ENCODE measurements around the gene FER1L5. TPM values are rescaled to one million over a fixed set of nuclear protein-coding genes. Genes with fewer than 3 reads are reported as not detected.

FER1L5 gene
- total RNA-seq, 1 experiment from 2014 or later: 1.2 TPM

DNA sequence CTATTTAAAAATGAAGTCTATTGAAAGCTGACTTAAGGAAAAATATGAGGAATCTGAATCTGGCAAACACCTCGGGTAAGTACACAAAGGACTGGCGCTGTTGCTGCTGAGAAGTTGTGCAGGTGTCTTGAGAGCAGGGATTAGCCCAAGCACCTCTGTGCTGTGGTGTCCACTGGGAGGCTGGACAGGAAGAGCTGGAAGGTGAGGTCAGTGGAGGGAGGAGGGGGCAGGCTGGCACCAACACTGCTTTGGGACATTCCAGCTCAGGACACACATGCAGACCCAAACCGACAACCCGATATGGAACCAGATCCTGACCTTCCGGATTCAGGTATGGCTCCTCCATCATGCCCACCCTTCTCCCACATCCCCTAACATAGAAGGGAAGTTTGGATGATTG, 20.6 kb downstream of the FER1L5 start:
- Histone ChIP-seq H2BK120ac (ENCODE audit: low read depth, low read length, poor library complexity, severe bottlenecking) (no peak overlapping the region), H3T11ph (ENCODE audit: low read length) (no peak overlapping the region)
- no CpG with 5 or more reads among the region's 5 CpGs for WGBS (ENCODE audit: extremely low coverage, insufficient read length, low lambda C conversion rate)

More for the DNA sequence above, 20.6 kb downstream of the FER1L5 start:
- H3K23ac ChIP-seq (ENCODE audit: insufficient read length, low read depth, low read length): no peak overlapping the region
- H3K4ac ChIP-seq (ENCODE audit: low read depth, low read length): no peak overlapping the region
- Mint-ChIP-seq H3K27ac (peak overlapping the region in 2 of 3 experiments; percentile 37 to 86; a peak in 2 of 7 replicates), H3K27me3 (ENCODE audit: low read depth) (no peaks in the 10 kb centered on the region; the same call in 1 of the 2 replicates), H3K36me3 (ENCODE audit: insufficient read depth in 1 of 3, low read depth in 3 of 3) (peaks cover 0 to 2% (median 1%) of the 10 kb centered on the region in 3 experiments; a peak in 2 of 7 replicates), H3K4me3 (peak overlapping the region in 1 of 2 experiments; percentile 42; a peak in 1 of 5 replicates), H3K9me3 (peaks cover 4 to 15% of the 10 kb centered on the region in 2 experiments; a peak in 4 of 5 replicates), H3K4me1 (no peaks in the 10 kb centered on the region)
- no peak overlapping the region for H3K14ac ChIP-seq (ENCODE audit: insufficient read depth, low read length)
- H3K27me3 ChIP-seq (ENCODE audit: insufficient read depth, low read length): no peaks in the 10 kb centered on the region
- no peak overlapping the region for H2AFZ ChIP-seq (ENCODE audit: low read length)
- no peak overlapping the region for H4K91ac ChIP-seq (ENCODE audit: insufficient read length, low read depth, low read length)
- no peak overlapping the region for H3K4me2 ChIP-seq (ENCODE audit: insufficient read depth, insufficient read length, low read length)
- no peak overlapping the region for H3K18ac ChIP-seq (ENCODE audit: insufficient read length, low read depth, low read length)
- H4K8ac ChIP-seq (replicated peaks; ENCODE audit: insufficient read length, low read depth, low read length): no peak overlapping the region
- H2BK15ac ChIP-seq (ENCODE audit: low read depth, low read length): no peak overlapping the region
- H3K79me2 ChIP-seq (ENCODE audit: insufficient read depth, low read length): no peaks in the 10 kb centered on the region
- no peak for DNase-seq
- H2BK5ac ChIP-seq (ENCODE audit: insufficient read length, low read length): peak overlapping the region; percentile 12
- no peaks in the 10 kb centered on the region for H3K23me2 ChIP-seq (ENCODE audit: insufficient read length, low read depth, low read length, poor library complexity, severe bottlenecking)
- H3K9ac ChIP-seq (ENCODE audit: extremely low read depth, insufficient read length, low read length): no peak overlapping the region
- H3K27ac ChIP-seq (ENCODE audit: insufficient read length, low read depth, low read length): no peak overlapping the region
- H3K4me1 ChIP-seq (ENCODE audit: insufficient read depth, low read length): no peaks in the 10 kb centered on the region
- no peak overlapping the region for H2BK20ac ChIP-seq (ENCODE audit: low read depth, low read length, poor library complexity, severe bottlenecking)
- H3K79me1 ChIP-seq (ENCODE audit: insufficient read depth, low read depth, low read length, poor library complexity, severe bottlenecking): no peaks in the 10 kb centered on the region
- H4K5ac ChIP-seq (ENCODE audit: insufficient read length, low read depth, low read length): no peak overlapping the region
- no peak overlapping the region for H3K56ac ChIP-seq (ENCODE audit: insufficient read length, low read depth, low read length)
- H2AK5ac ChIP-seq (ENCODE audit: insufficient read length, low read length): no peak overlapping the region
- no peaks in the 10 kb centered on the region for H3K9me3 ChIP-seq (ENCODE audit: control insufficient read depth, low read depth, low read length)
- TF ChIP-seq, protein P1, sequence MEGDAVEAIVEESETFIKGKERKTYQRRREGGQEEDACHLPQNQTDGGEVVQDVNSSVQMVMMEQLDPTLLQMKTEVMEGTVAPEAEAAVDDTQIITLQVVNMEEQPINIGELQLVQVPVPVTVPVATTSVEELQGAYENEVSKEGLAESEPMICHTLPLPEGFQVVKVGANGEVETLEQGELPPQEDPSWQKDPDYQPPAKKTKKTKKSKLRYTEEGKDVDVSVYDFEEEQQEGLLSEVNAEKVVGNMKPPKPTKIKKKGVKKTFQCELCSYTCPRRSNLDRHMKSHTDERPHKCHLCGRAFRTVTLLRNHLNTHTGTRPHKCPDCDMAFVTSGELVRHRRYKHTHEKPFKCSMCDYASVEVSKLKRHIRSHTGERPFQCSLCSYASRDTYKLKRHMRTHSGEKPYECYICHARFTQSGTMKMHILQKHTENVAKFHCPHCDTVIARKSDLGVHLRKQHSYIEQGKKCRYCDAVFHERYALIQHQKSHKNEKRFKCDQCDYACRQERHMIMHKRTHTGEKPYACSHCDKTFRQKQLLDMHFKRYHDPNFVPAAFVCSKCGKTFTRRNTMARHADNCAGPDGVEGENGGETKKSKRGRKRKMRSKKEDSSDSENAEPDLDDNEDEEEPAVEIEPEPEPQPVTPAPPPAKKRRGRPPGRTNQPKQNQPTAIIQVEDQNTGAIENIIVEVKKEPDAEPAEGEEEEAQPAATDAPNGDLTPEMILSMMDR (conservative IDR thresholded peaks at IDR 0.05): no peak
- no peaks in the 10 kb centered on the region for H4K20me1 ChIP-seq (ENCODE audit: control insufficient read depth, insufficient read depth, insufficient read length)
- H2BK12ac ChIP-seq (ENCODE audit: insufficient read length, low read depth, low read length): no peak overlapping the region
